Kidney capillary endothelial cell (primary cell): ENCODE measurements around the gene CFAP100.

Experiments used
- DNase-seq: peaks from one replicate; pipeline ENCODE4 v3.0.0-alpha.2; 2018; ENCODE audit warnings: low spot score

CFAP100 gene

GRCh38 chr3:126394179-126394976 is at the start of gene CFAP100:
Gene CFAP100, plus strand, starts transcription at chr3:126394909. Its CDS starts 1,092 bp downstream, at chr3:126396001.
- no peak for DNase-seq

GRCh38 chr3:126345231-126345630 is 49.5 kb upstream of the CFAP100 start:
- no peak for DNase-seq

GRCh38 chr3:126345641-126346460 is 48.9 kb upstream of the CFAP100 start:
- no peak for DNase-seq

- DNase-seq, result no peak
These were observed 48.2 kb upstream of the CFAP100 start for GRCh38 chr3:126346466-126346865.

- DNase-seq, result no peak
These were observed 47.1 kb upstream of the CFAP100 start for GRCh38 chr3:126347543-126348161.

- no peak for DNase-seq
These were observed 46.3 kb upstream of the CFAP100 start for GRCh38 chr3:126348308-126348920.

GRCh38 chr3:126349071-126349470 is 45.6 kb upstream of the CFAP100 start:
- no peak for DNase-seq

GRCh38 chr3:126349611-126350501 is 44.9 kb upstream of the CFAP100 start:
- no peak for DNase-seq

GRCh38 chr3:126350502-126351085 is 44.1 kb upstream of the CFAP100 start:
- DNase-seq, result no peak

GRCh38 chr3:126351086-126351770 is 43.5 kb upstream of the CFAP100 start:
- no peak for DNase-seq

- no peak for DNase-seq
These were observed 42.8 kb upstream of the CFAP100 start for GRCh38 chr3:126351771-126352475.

GRCh38 chr3:126352476-126353454 is 41.9 kb upstream of the CFAP100 start:
- DNase-seq, result no peak

GRCh38 chr3:126353694-126354321 is 40.9 kb upstream of the CFAP100 start:
- DNase-seq, result no peak

- no peak for DNase-seq
These were observed 39.9 kb upstream of the CFAP100 start for GRCh38 chr3:126354776-126355175.

GRCh38 chr3:126355251-126355650 is 39.5 kb upstream of the CFAP100 start:
- DNase-seq, result no peak

- no peak for DNase-seq
These were observed 38.8 kb upstream of the CFAP100 start for GRCh38 chr3:126355777-126356372.
